Measurements from ENCODE around the gene ZNF784. TPM values are rescaled to one million over a fixed set of nuclear protein-coding genes. Genes with fewer than 3 reads are reported as not detected.

The ZNF784 gene
- total and polyA plus RNA-seq, 2 of the 8 experiments (the other 6 are each of a cell fraction or from before 2014, with no cell fraction given) = 6.5 to 8.0 TPM

GRCh38 chr19:55599842-55600661 lies 24.3 kb downstream of the ZNF784 start, which contains the start of gene ZNF524 (continued):
- TF ChIP-seq CHD7 (IDR thresholded peaks at IDR 0.05; ENCODE audit: insufficient replicate concordance, low read length) = no peak
- TF ChIP-seq EZH2 (IDR thresholded peaks at IDR 0.05; ENCODE audit: low read depth, low read length, severe bottlenecking) = no peak
- TF ChIP-seq JUN (IDR thresholded peaks at IDR 0.05; ENCODE audit: low read depth, low read length) = 0 out of 2 replicates have a peak, but pooled peaks have one; percentile 14
- TF ChIP-seq EP300 (IDR thresholded peaks at IDR 0.05; ENCODE audit: borderline replicate concordance in 1 of 2, low read depth in 2 of 2, low read length in 2 of 2) = no peak
- 0 out of 2 replicates have a peak, but pooled peaks have one; percentile 8 for TF ChIP-seq SP4 (IDR thresholded peaks at IDR 0.05; ENCODE audit: low read length)
- no peak for TF ChIP-seq SUZ12 (IDR thresholded peaks at IDR 0.05; ENCODE audit: low read length)
- TF ChIP-seq RFX5 (IDR thresholded peaks at IDR 0.05; ENCODE audit: borderline replicate concordance, low read depth, low read length) = no peak
- peak; percentile 56; the same call in 1 of the 2 replicates for TF ChIP-seq SP1 (IDR thresholded peaks at IDR 0.05; ENCODE audit: low read depth, low read length)
